Lung (tissue), 12 donors: Measurements from ENCODE around the gene BCO2. TPM values are rescaled to one million over a fixed set of nuclear protein-coding genes. Genes with fewer than 3 reads are reported as not detected.

ENCODE experiments used
- ATAC-seq: fragments of 200-7000 bp; cut with Tn5 transposase; one replicate; pipeline ENCODE4 v1.9.1; 2020; ENCODE audit warnings: moderate number of reproducible peaks; ENCODE audit not compliant: insufficient read depth, low FRiP score
- DNase-seq, 3 donors: peaks; one replicate each; pipeline ENCODE4 v3.0.0-alpha.2; 2013 to 2017
- H3K27ac ChIP-seq, 2 donors: one replicate each; pipeline ENCODE4 v1.5.1; 2013; ENCODE audit warnings: mild to moderate bottlenecking in 2 of 2, moderate library complexity in 2 of 2, control low read depth in 1 of 2, inconsistent platforms in 1 of 2, low read depth in 1 of 2, low read length in 1 of 2
- H3K27me3 ChIP-seq, 3 donors: one replicate each; pipeline ENCODE4 v1.5.1; 2013; ENCODE audit warnings: low read length in 2 of 3; ENCODE audit not compliant: control insufficient read depth in 3 of 3, insufficient read depth in 3 of 3
- H3K36me3 ChIP-seq, 4 donors: one replicate each; pipeline ENCODE4 v1.5.1; 2013; ENCODE audit warnings: low read length in 4 of 4, mild to moderate bottlenecking in 1 of 4, moderate library complexity in 1 of 4; ENCODE audit not compliant: control insufficient read depth in 4 of 4, insufficient read depth in 4 of 4
- H3K4me1 ChIP-seq, 5 donors: one replicate each; pipeline ENCODE4 v1.5.1; 2013; ENCODE audit warnings: low read length in 5 of 5, mild to moderate bottlenecking in 2 of 5, moderate library complexity in 1 of 5; ENCODE audit not compliant: control insufficient read depth in 5 of 5, insufficient read depth in 5 of 5
- H3K4me3 ChIP-seq: one replicate; pipeline ENCODE4 v1.5.1; 2013; ENCODE audit warnings: mild to moderate bottlenecking, control low read depth, moderate library complexity
- H3K9ac ChIP-seq, 2 donors: one replicate each; pipeline ENCODE4 v1.5.1; 2013; ENCODE audit warnings: low read length in 2 of 2, control low read depth in 1 of 2; ENCODE audit not compliant: insufficient read depth in 1 of 2
- H3K9me3 ChIP-seq, 4 donors: one replicate each; pipeline ENCODE4 v1.5.1; 2013; ENCODE audit warnings: low read length in 3 of 4, mild to moderate bottlenecking in 1 of 4, moderate library complexity in 1 of 4; ENCODE audit not compliant: control insufficient read depth in 4 of 4, insufficient read depth in 3 of 4
- WGBS, 2 donors: extraction: QIAGEN DNeasy Blood & Tissue Kit; methylation state at CpG; one replicate each; pipeline ENCODE4 v1.1.7; 2013; 5-methylcytosine and 5-hydroxymethylcytosine counted together
- polyA plus RNA-seq, 2 donors: library from polyadenylated mRNA; stranded (reverse); fragments of 200-250 nt; gene quantifications; one replicate each; pipeline ENCODE4 v1.2.1, GENCODE V29; 2013
- total RNA-seq, 2 donors: library from RNA; depleted of rRNA in 1 of 2; stranded (reverse); fragments of >200 nt in 1 of 2; gene quantifications; one replicate each; pipeline ENCODE4 v1.2.1, GENCODE V29; 2014 to 2021
- TF ChIP-seq, protein P1 (sequence below): IDR thresholded peaks from 2 replicates; pipeline ENCODE4 v1.5.1; 2012; ENCODE audit warnings: mild to moderate bottlenecking; ENCODE audit errors: control extremely low read depth, extremely low read depth
- donor health status: control.
- donor health status: control.
- donor health status: Bipolar disorder and iron deficiency.
- donor health status: healthy.
- donor health status: DM: yes; HTN: yes; CAD: no.

BCO2 gene
- total and polyA plus RNA-seq, 4 donors, result 2.8 to 20.3 (median 6.7) TPM

DNA sequence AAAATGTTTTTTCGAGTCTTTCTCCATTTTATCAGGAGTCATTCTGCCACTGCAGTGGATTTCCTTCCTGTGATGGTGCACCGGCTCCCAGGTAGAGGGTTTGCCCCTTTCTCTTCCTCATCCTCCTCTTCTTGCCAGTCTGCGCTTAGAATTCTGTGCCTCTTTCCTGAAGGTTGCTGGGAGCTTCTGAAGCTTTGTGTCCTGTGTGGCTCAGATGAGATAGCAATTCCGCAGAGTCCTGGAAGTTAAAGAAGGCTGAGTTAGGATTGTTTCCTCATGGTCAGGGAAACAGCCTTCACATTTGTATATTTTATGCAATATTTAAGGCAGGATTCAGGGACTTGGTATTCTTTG is 264 bp downstream of the BCO2 start:
- no peak for ATAC-seq
- peak overlapping the region; percentile 74 to 83 for H3K27ac ChIP-seq
- H3K27me3 ChIP-seq, result no peaks in the 10 kb centered on the region
- peaks cover 0 to 22% (median 0%) of the 10 kb centered on the region in 5 donors for H3K4me1 ChIP-seq
- TF ChIP-seq, protein P1, sequence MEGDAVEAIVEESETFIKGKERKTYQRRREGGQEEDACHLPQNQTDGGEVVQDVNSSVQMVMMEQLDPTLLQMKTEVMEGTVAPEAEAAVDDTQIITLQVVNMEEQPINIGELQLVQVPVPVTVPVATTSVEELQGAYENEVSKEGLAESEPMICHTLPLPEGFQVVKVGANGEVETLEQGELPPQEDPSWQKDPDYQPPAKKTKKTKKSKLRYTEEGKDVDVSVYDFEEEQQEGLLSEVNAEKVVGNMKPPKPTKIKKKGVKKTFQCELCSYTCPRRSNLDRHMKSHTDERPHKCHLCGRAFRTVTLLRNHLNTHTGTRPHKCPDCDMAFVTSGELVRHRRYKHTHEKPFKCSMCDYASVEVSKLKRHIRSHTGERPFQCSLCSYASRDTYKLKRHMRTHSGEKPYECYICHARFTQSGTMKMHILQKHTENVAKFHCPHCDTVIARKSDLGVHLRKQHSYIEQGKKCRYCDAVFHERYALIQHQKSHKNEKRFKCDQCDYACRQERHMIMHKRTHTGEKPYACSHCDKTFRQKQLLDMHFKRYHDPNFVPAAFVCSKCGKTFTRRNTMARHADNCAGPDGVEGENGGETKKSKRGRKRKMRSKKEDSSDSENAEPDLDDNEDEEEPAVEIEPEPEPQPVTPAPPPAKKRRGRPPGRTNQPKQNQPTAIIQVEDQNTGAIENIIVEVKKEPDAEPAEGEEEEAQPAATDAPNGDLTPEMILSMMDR, result no peak
- H3K9ac ChIP-seq, result peak overlapping the region in 1 of 2 donors; percentile 61
- H3K4me3 ChIP-seq, result no peak overlapping the region
- 19 to 27% methylated on average over 4 of the region's 4 CpGs for WGBS, 2 donors
- H3K9me3 ChIP-seq, result no peaks in the 10 kb centered on the region
- DNase-seq, result peak in 1 of 3 donors; percentile 67
- H3K36me3 ChIP-seq, result no peaks in the 10 kb centered on the region

DNA sequence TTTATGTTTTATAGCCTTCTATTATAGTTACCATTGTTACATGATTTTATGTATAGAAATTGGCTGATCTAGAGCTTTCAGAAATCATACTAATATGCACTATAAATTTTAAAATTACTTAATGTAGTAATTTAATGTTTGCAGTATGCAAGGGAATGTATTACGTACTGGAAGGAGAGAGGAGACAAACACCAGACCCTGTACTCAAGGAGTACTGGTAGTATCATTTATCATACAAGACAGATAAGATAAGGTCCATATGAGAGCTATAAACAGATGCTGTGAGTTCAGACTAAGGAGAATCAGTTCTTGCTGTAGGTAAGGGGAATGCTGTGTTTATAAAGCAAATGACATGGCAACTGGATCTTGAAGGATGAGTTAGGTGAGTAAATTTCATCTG is 765 bp downstream of the BCO2 start:
- ATAC-seq (no peak), DNase-seq (peak in 2 of 3 donors; percentile 34 to 39)
- Histone ChIP-seq H3K27me3 (no peaks in the 10 kb centered on the region), H3K27ac (peak overlapping the region in 1 of 2 donors; percentile 70), H3K4me1 (peaks cover 0 to 22% (median 0%) of the 10 kb centered on the region in 5 donors), H3K9ac (peak overlapping the region in 1 of 2 donors; percentile 63), H3K4me3 (no peak overlapping the region), H3K36me3 (no peaks in the 10 kb centered on the region), H3K9me3 (no peaks in the 10 kb centered on the region)
- WGBS, 2 donors, result 80 to 86% methylated on average over 1 of the region's 1 CpG
- TF ChIP-seq, protein P1, result no peak

DNA sequence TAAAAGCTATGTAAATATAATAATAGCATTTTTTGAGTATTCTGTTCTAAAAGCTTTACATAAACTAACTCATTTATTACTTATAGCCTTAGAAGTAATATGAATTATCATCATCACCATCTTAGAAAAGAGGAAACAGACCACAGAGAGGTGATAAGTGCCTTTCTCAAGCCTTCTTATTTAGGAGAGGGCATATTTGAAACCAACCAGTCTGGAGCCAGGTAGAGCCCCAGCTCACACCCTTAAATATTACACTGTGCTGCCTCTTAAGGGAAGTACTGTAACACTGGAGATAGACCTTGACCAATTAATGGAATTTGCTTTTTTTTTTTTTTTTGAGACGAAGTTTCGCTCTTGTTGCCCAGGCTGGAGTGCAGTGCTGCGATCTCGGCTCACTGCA is 2.3 kb downstream of the BCO2 start:
- Histone ChIP-seq H3K36me3 (no peaks in the 10 kb centered on the region), H3K9ac (no peak overlapping the region), H3K27ac (no peak overlapping the region), H3K4me1 (peaks cover 0 to 22% (median 0%) of the 10 kb centered on the region in 5 donors), H3K4me3 (no peak overlapping the region), H3K27me3 (no peaks in the 10 kb centered on the region), H3K9me3 (peaks cover 0 to 3% (median 0%) of the 10 kb centered on the region in 4 donors)
- ATAC-seq, result no peak
- TF ChIP-seq, protein P1, result no peak
- no peak for DNase-seq
- 61 to 64% methylated on average over 4 of the region's 4 CpGs for WGBS, 2 donors

DNA sequence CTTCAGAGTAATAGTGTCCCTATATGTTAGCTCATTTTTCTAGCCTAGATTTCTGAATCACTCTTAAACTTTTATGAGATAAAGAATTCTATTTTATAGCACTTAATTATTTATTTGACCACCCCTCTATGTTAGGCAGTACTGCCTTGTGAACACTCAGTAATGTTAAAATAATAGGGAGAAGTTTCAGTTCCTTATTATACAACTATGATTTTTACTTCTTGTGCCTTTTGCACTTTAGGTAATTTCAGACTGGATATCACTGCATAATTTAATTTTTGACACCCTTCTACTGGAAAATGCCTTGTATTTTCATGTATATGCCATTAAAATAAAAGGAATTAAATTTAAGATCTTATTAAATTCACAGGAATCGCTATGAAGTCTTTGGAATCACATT is 3.1 kb downstream of the BCO2 start:
- Histone ChIP-seq H3K9me3 (peaks cover 0 to 3% (median 0%) of the 10 kb centered on the region in 4 donors), H3K4me3 (no peak overlapping the region), H3K9ac (no peak overlapping the region), H3K27me3 (no peaks in the 10 kb centered on the region), H3K27ac (no peak overlapping the region), H3K36me3 (no peaks in the 10 kb centered on the region), H3K4me1 (peaks cover 0 to 22% (median 0%) of the 10 kb centered on the region in 5 donors)
- WGBS, 2 donors, result 94 to 97% methylated on average over 1 of the region's 1 CpG
- ATAC-seq (no peak), DNase-seq (no peak)
- TF ChIP-seq, protein P1, result no peak
